Esophagus muscularis mucosa (tissue), 4 donors: ENCODE data around the gene KRTAP10-10. TPM values are rescaled to one million over a fixed set of nuclear protein-coding genes. Genes with fewer than 3 reads are reported as not detected.
"Not testable (repeated sequence)": the region's sequence is repeated elsewhere in the genome, so short reads cannot be mapped to it uniquely, and the experiment has no call there.

Experiments
- DNase-seq: peaks from one replicate; pipeline ENCODE4 v3.0.0-alpha.2; 2017; ENCODE audit errors: extremely low spot score
- H3K27ac ChIP-seq, 4 donors: fragments of 200-600 bp; sonication (generic); replicated peaks in 1 of 4; 1 replicate in 3 of 4; 2 replicates in 1 of 4; pipeline ENCODE4 v1.5.1; 2016 to 2019; ENCODE audit warnings: mild to moderate bottlenecking in 1 of 4
- H3K27me3 ChIP-seq, 4 donors: fragments of 200-600 bp; sonication (generic); one replicate each; pipeline versions ENCODE4 v1.5.1 to v1.6.0; 2016 to 2019
- H3K36me3 ChIP-seq, 4 donors: fragments of 200-600 bp; sonication (generic); one replicate each; pipeline ENCODE4 v1.5.1; 2016 to 2019
- H3K4me1 ChIP-seq, 4 donors: fragments of 200-600 bp; sonication (generic); one replicate each; pipeline ENCODE4 v1.5.1; 2016 to 2019
- H3K4me3 ChIP-seq, 4 donors: fragments of 200-600 bp; sonication (generic); 1 replicate in 2 of 4; 2 replicates in 2 of 4; pipeline ENCODE4 v1.5.1; 2016 to 2019; ENCODE audit warnings: mild to moderate bottlenecking in 4 of 4, moderate library complexity in 1 of 4
- H3K9me3 ChIP-seq, 4 donors: fragments of 200-600 bp; sonication (generic); 1 replicate in 3 of 4; 2 replicates in 1 of 4; pipeline ENCODE4 v1.5.1; 2016 to 2019
- EP300 ChIP-seq: sonication (generic); formaldehyde crosslinking; IDR thresholded peaks from one replicate; pipeline ENCODE4 v1.6.1; 2017; ENCODE audit warnings: antibody characterized with exemption
- POLR2A ChIP-seq: fragments of 450-650 bp; IDR thresholded peaks from one replicate; pipeline ENCODE4 v1.6.1; 2017; ENCODE audit warnings: antibody characterized with exemption, moderate library complexity, mild to moderate bottlenecking, low read depth
- POLR2AphosphoS5 ChIP-seq, 2 donors: sonication (generic); formaldehyde crosslinking; IDR thresholded peaks; one replicate each; pipeline ENCODE4 v1.6.1; 2017; ENCODE audit warnings: antibody characterized with exemption in 2 of 2
- WGBS: methylation state at CpG from one replicate; pipeline ENCODE4 v1.1.5; 2018; 5-methylcytosine and 5-hydroxymethylcytosine counted together
- intact Hi-C: fragments of 100-400 bp; cut with DNase I; formaldehyde crosslinking; loops from one replicate; pipeline ENCODE4 v1.15.1; 2023
- total RNA-seq, 4 donors: library from RNA; depleted of rRNA; stranded (reverse); fragments of >200 nt; gene quantifications; one replicate each; pipeline versions ENCODE4 v1.1.0 to v1.2.1, GENCODE V29; 2016
- TF ChIP-seq, protein P1 (sequence below), 3 experiments: fragments of 200-600 bp in 2 of 3; fragments of 450-650 bp in 1 of 3; sonication (generic) in 2 of 3; IDR thresholded peaks; one replicate each; pipeline ENCODE4 v1.5.1; 2017 to 2019; ENCODE audit warnings: antibody characterized with exemption in 3 of 3, mild to moderate bottlenecking in 2 of 3, moderate library complexity in 1 of 3

The KRTAP10-10 gene
- total RNA-seq, 4 donors from 2014 or later, result not detected

DNA sequence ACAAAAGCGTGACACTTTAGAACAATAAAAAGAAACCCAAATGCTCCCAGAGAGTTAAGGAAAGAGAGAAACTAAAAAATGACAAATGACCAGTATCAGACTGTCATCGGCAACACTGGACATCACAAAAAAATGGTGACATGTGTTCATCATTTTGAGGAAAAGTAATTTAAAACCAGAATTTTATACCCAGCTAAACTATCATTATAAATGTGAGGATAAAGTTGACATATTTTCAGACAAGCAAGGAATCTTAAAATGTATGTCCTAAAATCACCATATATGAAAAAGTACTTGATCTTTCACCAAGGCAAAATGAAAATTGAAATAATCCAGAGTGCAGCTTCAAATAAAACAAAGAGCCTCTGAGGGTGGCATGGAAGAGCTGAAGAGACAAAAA is 7.7 kb downstream of the KRTAP10-10 start:
- H3K9me3 ChIP-seq, result peaks cover 0 to 30% (median 9%) of the 10 kb centered on the region in 4 donors

DNA sequence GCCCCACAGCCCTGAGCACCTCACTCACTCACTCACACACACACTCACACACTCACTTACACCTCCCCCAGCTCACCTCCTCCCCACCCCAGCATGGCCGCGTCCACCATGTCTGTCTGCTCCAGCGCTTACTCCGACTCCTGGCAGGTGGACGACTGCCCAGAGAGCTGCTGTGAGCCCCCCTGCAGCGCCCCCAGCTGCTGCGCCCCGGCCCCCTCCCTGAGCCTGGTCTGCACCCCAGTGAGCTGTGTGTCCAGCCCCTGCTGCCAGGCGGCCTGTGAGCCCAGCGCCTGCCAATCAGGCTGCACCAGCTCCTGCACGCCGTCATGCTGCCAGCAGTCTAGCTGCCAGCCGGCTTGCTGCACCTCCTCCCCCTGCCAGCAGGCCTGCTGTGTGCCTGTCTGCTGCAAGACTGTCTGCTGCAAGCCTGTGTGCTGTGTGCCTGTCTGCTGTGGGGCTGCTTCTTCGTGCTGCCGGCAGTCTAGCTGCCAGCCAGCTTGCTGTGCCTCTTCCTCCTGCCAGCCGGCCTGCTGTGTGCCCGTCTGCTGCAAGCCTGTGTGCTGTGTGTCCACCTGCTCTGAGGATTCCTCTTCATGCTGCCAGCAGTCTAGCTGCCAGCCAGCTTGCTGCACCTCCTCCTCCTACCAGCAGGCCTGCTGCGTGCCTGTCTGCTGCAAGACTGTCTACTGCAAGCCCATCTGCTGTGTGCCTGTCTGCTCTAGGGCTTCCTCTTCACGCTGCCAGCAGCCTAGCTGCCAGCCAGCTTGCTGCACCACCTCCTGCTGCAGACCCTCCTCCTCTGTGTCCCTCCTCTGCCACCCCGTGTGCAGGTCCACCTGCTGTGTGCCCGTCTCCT is 9.4 kb downstream of the KRTAP10-10 start, which contains the start of gene KRTAP10-11:
Gene KRTAP10-11, plus strand, starts transcription at position 49 of the 856 bp plus-strand sequence. Its CDS starts 45 bp downstream, at position 94.
- H3K4me1 ChIP-seq, H3K36me3 ChIP-seq, intact Hi-C loops, H3K4me3 ChIP-seq, H3K27ac ChIP-seq: not testable (repeated sequence)
- WGBS, result 73% methylated on average over 10 of the region's 21 CpGs
- H3K27me3 ChIP-seq, result peaks cover 0 to 56% (median 0%) of the 10 kb centered on the region in 4 donors
- peak; percentile 24 for DNase-seq
- peaks cover 0 to 21% (median 9%) of the 10 kb centered on the region in 4 donors for H3K9me3 ChIP-seq

More for the DNA sequence above, 7.7 kb downstream of the KRTAP10-10 start:
- no peaks in the 10 kb centered on the region for H3K4me1 ChIP-seq
- DNase-seq, result no peak
- H3K27me3 ChIP-seq, result peaks cover 0 to 57% (median 0%) of the 10 kb centered on the region in 4 donors
- TF ChIP-seq POLR2A (no peak), EP300 (no peak), POLR2AphosphoS5 (IDR thresholded peaks at IDR 0.05) (no peak)
- TF ChIP-seq, protein P1, sequence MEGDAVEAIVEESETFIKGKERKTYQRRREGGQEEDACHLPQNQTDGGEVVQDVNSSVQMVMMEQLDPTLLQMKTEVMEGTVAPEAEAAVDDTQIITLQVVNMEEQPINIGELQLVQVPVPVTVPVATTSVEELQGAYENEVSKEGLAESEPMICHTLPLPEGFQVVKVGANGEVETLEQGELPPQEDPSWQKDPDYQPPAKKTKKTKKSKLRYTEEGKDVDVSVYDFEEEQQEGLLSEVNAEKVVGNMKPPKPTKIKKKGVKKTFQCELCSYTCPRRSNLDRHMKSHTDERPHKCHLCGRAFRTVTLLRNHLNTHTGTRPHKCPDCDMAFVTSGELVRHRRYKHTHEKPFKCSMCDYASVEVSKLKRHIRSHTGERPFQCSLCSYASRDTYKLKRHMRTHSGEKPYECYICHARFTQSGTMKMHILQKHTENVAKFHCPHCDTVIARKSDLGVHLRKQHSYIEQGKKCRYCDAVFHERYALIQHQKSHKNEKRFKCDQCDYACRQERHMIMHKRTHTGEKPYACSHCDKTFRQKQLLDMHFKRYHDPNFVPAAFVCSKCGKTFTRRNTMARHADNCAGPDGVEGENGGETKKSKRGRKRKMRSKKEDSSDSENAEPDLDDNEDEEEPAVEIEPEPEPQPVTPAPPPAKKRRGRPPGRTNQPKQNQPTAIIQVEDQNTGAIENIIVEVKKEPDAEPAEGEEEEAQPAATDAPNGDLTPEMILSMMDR (IDR thresholded peaks at IDR 0.05), result no peak
- intact Hi-C loops, result no loop called here
- no peaks in the 10 kb centered on the region for H3K36me3 ChIP-seq
- WGBS, result 47% methylated on average over 2 of the region's 2 CpGs
- H3K27ac ChIP-seq, result no peak overlapping the region
- no peak overlapping the region for H3K4me3 ChIP-seq

DNA sequence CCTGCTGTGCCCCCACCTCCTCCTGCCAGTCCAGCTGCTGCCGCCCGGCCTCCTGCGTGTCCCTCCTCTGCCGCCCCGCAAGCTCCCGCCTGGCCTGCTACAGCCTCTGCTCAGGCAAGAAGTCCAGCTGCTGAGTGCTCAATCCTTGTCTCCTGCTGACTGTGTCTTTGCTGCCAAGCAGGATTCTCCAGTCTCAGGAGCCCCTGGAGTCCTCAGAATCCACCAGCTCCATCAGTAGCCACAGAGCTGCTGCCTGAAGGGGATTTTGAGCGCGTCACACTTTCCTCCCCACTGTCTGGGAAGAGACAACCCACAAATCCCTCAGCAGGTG is 10.0 kb downstream of the KRTAP10-10 start:
- WGBS, result 48% methylated on average over 5 of the region's 8 CpGs

DNA sequence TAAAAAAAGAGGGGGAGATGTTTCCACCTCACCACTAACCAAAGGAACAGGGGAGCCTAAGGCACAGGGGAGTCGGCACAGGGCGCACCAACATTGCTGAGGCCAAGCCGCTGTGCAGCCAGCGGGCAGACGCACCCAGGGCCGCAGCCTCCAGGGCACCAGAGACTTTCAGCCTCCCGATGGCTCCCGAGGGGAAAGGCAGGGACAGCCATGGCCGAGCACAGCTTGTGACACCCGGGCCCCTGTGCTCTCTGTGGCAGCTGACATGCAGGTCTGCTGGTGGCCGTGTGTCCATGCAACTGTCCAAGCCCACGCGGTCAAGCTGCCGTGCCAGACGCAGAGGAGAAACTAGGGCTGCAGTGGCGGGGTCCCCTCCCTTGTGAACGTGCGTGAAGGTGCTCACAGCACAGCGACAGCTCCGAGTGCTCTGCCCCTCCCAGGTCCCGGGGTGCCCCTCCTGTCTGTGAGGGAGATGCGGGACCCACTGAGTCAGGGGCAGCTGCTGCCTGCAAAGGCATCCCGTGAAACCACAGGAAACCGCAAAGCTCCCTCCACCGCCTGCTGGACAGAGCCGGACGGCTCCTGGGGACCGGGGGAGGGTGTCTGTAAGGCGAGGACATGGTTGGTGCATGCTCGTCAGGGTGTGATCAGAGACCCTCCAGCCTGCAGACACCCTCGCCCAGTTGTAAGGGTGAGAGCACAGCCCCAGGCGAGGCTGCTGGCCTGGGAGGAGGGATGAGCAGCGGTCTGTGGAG is 11.6 kb downstream of the KRTAP10-10 start:
- Histone ChIP-seq H3K4me1 (no peaks in the 10 kb centered on the region), H3K9me3 (peaks cover 0 to 18% (median 7%) of the 10 kb centered on the region in 4 donors), H3K4me3 (no peak overlapping the region), H3K27me3 (peaks cover 0 to 58% (median 0%) of the 10 kb centered on the region in 4 donors), H3K36me3 (no peaks in the 10 kb centered on the region), H3K27ac (no peak overlapping the region)
- TF ChIP-seq, protein P1 (IDR thresholded peaks at IDR 0.05), result no peak
- TF ChIP-seq POLR2AphosphoS5 (IDR thresholded peaks at IDR 0.05) (no peak), POLR2A (no peak), EP300 (no peak)
- WGBS, result 73% methylated on average over 27 of the region's 33 CpGs
- DNase-seq, result peak; percentile 84
- intact Hi-C loops, result no loop called here

More for the DNA sequence above, 10.0 kb downstream of the KRTAP10-10 start:
- no peaks in the 10 kb centered on the region for H3K36me3 ChIP-seq
- H3K9me3 ChIP-seq, result peaks cover 0 to 21% (median 9%) of the 10 kb centered on the region in 4 donors
- H3K27me3 ChIP-seq, result peaks cover 0 to 55% (median 0%) of the 10 kb centered on the region in 4 donors
- peak; percentile 68 for DNase-seq
- intact Hi-C loops, result no loop called here
- H3K4me1 ChIP-seq, result no peaks in the 10 kb centered on the region
- TF ChIP-seq POLR2A (no peak), EP300 (no peak), POLR2AphosphoS5 (IDR thresholded peaks at IDR 0.05) (no peak)
- TF ChIP-seq, protein P1 (IDR thresholded peaks at IDR 0.05), result no peak
- no peak overlapping the region for H3K4me3 ChIP-seq
- H3K27ac ChIP-seq, result no peak overlapping the region

DNA sequence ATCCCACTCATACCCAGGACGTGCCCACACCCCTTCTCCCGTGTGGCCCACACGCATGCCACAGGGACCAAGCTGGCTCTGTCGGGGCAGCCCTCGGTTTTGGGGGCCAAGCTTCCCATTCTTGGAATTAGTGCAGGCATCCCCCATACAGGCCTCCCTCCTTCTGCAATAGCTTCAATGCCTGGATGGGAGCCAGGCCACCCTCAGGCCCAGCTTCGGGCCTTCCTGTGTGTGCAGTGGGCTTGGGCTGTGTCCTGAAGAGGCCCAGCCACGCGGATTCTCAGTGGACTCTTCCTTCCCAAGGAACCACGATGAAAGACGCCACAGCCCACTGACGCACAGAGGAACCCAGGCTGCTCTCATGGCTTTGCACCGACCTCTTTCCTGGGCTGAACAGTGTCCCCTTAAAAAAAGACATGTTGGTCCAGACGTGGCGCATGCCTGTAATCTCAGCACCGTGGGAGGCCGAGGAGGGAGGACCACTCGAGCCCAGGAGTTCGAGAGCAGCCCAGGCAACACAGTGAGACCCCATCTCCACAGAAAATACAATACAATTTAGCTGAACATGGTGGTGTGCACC is 12.5 kb downstream of the KRTAP10-10 start:
- H3K4me1 ChIP-seq, result no peaks in the 10 kb centered on the region
- H3K27ac ChIP-seq, result no peak overlapping the region
- no peaks in the 10 kb centered on the region for H3K36me3 ChIP-seq
- 87% methylated on average over 12 of the region's 18 CpGs for WGBS
- TF ChIP-seq POLR2AphosphoS5 (IDR thresholded peaks at IDR 0.05) (no peak), EP300 (no peak), POLR2A (no peak)
- TF ChIP-seq, protein P1 (IDR thresholded peaks at IDR 0.05), result no peak
- peaks cover 0 to 67% (median 0%) of the 10 kb centered on the region in 4 donors for H3K27me3 ChIP-seq
- DNase-seq, result peak; percentile 60
- intact Hi-C loops, result no loop called here
- peaks cover 0 to 9% (median 4%) of the 10 kb centered on the region in 4 donors for H3K9me3 ChIP-seq
- no peak overlapping the region for H3K4me3 ChIP-seq
